Activated CD4-positive, alpha-beta T cell treated with anti-CD3 and anti-CD28 coated beads, Interleukin-2, amount 10 ng/mL, durations not matched to agents 7 days and 5 days (primary cell): ENCODE data around the gene EPS8L1. TPM values are rescaled to one million over a fixed set of nuclear protein-coding genes. Genes with fewer than 3 reads are reported as not detected.

ENCODE experiments used
- CTCF ChIA-PET: fragments of 350-600 bp; sonication (Branson Sonifier 250); formaldehyde crosslinking; loops from one replicate; lab custom pipeline; 2021; ENCODE audit warnings: antibody characterized with exemption; lab: Charles Lee
- POLR2A ChIA-PET: fragments of 350-600 bp; sonication (Branson Sonifier 250); formaldehyde crosslinking; loops from one replicate; lab custom pipeline; 2021; ENCODE audit warnings: antibody characterized with exemption; lab: Charles Lee
- DNase-seq: peaks from one replicate; pipeline ENCODE4 v3.0.0-alpha.2; 2020
- H3K27ac Mint-ChIP-seq: one replicate; pipeline ENCODE4 v1.8.0; 2021; ENCODE audit warnings: mild to moderate bottlenecking, moderate library complexity, mixed read lengths
- H3K27me3 Mint-ChIP-seq: one replicate; pipeline ENCODE4 v1.8.0; 2021; ENCODE audit warnings: mixed read lengths
- H3K36me3 Mint-ChIP-seq: one replicate; pipeline ENCODE4 v1.8.0; 2021; ENCODE audit warnings: low read depth, mixed read lengths
- H3K4me1 Mint-ChIP-seq: one replicate; pipeline ENCODE4 v1.8.0; 2021; ENCODE audit warnings: mixed read lengths
- H3K4me3 Mint-ChIP-seq: one replicate; pipeline ENCODE4 v1.8.0; 2021; ENCODE audit warnings: mild to moderate bottlenecking, moderate library complexity, mixed read lengths
- H3K9me3 Mint-ChIP-seq: one replicate; pipeline ENCODE4 v1.8.0; 2021; ENCODE audit warnings: mixed read lengths
- microRNA-seq: library from miRNA; unstranded; fragments of <30 nt; microRNA quantifications from one replicate; pipeline ENCODE4 v1.2.0, GENCODE V29; 2021; ENCODE audit warnings: borderline microRNAs expressed, borderline replicate concordance
- total RNA-seq, 2 experiments: library from RNA; stranded (reverse); gene quantifications; one replicate each; pipeline ENCODE4 v1.2.3, GENCODE V29; 2021

EPS8L1 gene
- total RNA-seq, 2 experiments from 2014 or later: 3.2 to 5.5 TPM

DNA sequence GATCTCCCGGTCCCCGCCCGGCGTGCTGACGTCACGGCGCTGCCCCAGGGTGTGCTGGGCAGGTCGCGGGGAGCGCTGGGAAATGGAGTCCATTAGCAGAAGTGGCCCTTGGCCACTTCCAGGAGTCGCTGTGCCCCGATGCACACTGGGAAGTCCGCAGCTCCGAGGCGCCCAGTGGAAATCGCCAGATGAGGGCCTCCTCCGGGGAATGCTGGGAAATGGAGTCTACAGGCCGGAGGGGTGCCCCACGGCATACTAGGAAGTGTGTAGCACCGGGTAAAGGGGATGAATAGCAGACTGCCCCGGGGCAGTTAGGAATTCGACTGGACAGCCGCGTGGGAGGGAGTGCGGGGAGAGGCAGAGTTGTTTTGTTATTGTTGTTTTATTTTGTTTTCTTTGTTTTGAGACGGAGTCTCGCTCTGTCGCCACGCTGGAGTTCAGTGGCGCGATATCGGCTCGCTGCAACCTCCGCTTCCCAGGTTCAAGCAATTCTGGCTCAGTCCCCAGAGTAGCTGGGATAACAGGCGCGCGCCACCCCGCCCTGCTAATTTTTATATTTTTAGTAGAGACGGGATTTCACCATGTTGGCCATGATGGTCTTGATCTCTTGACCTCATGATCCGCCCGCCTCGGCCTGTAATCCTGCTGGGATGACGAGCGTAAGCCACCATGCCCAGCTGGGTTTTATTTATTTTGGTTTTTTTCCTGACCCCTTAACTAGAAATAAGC, 42.2 kb downstream of the EPS8L1 start:
- Mint-ChIP-seq H3K4me1 (peaks cover 38% of the 10 kb centered on the region), H3K36me3 (peaks cover 11% of the 10 kb centered on the region), H3K27ac (peak overlapping the region; percentile 97), H3K9me3 (no peaks in the 10 kb centered on the region), H3K27me3 (peaks cover 8% of the 10 kb centered on the region), H3K4me3 (peak overlapping the region; percentile 100)
- ChIA-PET CTCF (interaction anchor here (1.1 to 1.2 kb wide), 2 partner anchors 30 to 386 kb away, joined by 3 read pairs; no protein-coding TSS in a partner anchor), POLR2A (interaction anchor here (0.6 to 1.0 kb wide), 3 partner anchors 32 to 135 kb away, joined by 3 to 7 read pairs (median 5); no protein-coding TSS in a partner anchor)
- peak; percentile 98 for DNase-seq

DNA sequence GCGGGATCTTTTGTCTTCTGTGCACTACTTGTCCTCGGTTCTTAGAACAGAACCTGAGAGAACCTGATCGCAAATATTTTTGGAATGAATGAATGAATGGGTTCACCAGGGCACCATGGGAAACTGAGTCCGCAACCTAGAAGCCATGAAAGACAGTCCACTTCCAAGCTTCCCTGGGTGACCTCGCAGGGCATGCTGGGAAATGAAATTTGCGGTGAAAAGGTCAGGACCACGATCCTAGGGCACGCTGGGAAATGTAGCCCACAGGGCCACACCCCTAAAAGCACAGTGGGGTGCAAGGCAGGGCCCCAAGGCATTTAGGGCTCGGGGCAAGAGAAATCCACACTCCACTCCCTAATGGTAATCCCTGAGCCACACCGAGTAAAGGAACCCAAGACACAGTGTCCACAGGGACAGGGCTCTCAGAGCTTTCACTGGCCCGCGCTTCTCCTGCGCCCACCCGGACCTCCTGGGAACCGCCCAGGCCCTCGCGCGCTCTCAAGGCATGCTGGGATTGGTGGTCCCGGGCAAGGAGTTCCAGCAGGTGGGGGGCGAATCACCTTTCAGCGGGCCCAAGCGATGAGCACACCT, 42.8 kb downstream of the EPS8L1 start:
- POLR2A ChIA-PET: interaction anchor here (0.6 kb wide), 1 partner anchor 53 kb away, joined by 7 read pairs; no protein-coding TSS in a partner anchor
- H3K4me3 Mint-ChIP-seq: peak overlapping the region; percentile 100
- peaks cover 11% of the 10 kb centered on the region for H3K27me3 Mint-ChIP-seq
- H3K4me1 Mint-ChIP-seq: peaks cover 38% of the 10 kb centered on the region
- CTCF ChIA-PET: interaction anchor here (1.1 to 1.2 kb wide), 2 partner anchors 31 to 385 kb away, joined by 3 read pairs; no protein-coding TSS in a partner anchor
- DNase-seq: peak; percentile 30
- H3K36me3 Mint-ChIP-seq: peaks cover 11% of the 10 kb centered on the region
- H3K9me3 Mint-ChIP-seq: no peaks in the 10 kb centered on the region
- peak overlapping the region; percentile 97 for H3K27ac Mint-ChIP-seq

DNA sequence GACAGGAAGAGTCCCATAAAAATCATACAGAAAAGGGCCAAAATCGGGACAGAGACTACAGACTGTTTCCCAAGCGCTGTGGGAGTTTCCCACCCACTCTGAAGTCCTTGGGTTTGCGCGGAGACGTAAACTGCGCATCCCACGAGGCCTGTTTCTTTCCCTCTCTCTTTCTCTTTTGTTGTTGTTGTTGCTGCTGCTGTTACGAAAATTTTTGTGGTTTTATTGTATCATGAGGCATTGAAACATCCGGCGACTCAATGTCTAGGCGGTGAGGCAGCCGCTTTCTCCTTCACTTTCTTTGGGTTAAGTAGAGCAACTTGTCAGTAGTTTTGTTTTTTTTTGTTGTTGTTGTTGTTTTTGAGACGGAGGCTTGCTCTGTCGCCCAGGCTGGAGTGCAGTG, 43.4 kb downstream of the EPS8L1 start:
- peak overlapping the region; percentile 100 for H3K4me3 Mint-ChIP-seq
- H3K9me3 Mint-ChIP-seq: no peaks in the 10 kb centered on the region
- H3K27me3 Mint-ChIP-seq: peaks cover 17% of the 10 kb centered on the region
- DNase-seq: peak; percentile 49
- POLR2A ChIA-PET: no interaction called here
- peak overlapping the region; percentile 97 for H3K27ac Mint-ChIP-seq
- CTCF ChIA-PET: no interaction called here
- H3K4me1 Mint-ChIP-seq: peaks cover 38% of the 10 kb centered on the region
- peaks cover 11% of the 10 kb centered on the region for H3K36me3 Mint-ChIP-seq

- ChIA-PET POLR2A (no interaction called here), CTCF (no interaction called here)
- Mint-ChIP-seq H3K27ac (no peak overlapping the region), H3K27me3 (peaks cover 21% of the 10 kb centered on the region), H3K4me3 (no peak overlapping the region), H3K4me1 (no peaks in the 10 kb centered on the region), H3K36me3 (no peaks in the 10 kb centered on the region), H3K9me3 (no peaks in the 10 kb centered on the region)
- DNase-seq: no peak
Measured at GRCh38 chr19:55131421-55131820, 55.8 kb downstream of the EPS8L1 start.

DNA sequence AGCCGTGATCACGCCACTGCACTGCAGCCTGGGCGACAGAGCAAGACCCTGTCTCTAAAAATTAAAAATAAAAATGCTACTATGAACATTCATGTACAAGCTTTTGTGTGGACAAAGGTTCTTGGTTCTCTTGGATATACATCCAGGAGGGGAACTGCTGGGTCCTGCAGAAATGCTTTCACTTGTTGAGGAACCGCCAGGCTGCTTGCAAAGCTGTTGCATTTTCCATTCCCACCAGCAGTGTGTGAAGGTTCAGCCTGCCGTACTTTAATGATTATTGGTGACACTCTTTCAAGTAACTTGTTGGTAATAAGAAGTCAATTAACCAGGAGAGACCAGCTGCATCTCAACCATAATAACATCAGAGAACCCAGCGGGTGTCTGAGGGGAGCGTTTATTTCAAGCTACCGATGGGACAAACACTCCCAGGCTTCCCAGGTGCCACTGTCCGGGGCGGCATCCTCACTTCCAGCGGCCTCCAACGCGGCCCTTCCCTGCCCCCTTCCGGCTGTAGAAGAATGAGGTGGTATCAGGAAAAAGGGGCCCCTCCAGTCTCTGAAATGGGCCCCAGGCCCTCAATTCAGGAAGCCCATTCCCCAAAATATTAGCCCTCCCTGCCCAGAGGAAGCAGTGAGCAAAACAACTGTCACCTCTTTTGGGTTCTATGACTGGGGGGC, 56.9 kb downstream of the EPS8L1 start:
- DNase-seq: no peak
- POLR2A ChIA-PET: no interaction called here
- no peak overlapping the region for H3K4me3 Mint-ChIP-seq
- CTCF ChIA-PET: interaction anchor here (1.1 to 1.2 kb wide), 2 partner anchors 25 to 251 kb away, joined by 3 to 4 read pairs; partner anchors contain the start of gene TNNI3
- H3K27me3 Mint-ChIP-seq: peaks cover 19% of the 10 kb centered on the region
- H3K4me1 Mint-ChIP-seq: no peaks in the 10 kb centered on the region
- no peaks in the 10 kb centered on the region for H3K9me3 Mint-ChIP-seq
- no peak overlapping the region for H3K27ac Mint-ChIP-seq
- no peaks in the 10 kb centered on the region for H3K36me3 Mint-ChIP-seq

DNA sequence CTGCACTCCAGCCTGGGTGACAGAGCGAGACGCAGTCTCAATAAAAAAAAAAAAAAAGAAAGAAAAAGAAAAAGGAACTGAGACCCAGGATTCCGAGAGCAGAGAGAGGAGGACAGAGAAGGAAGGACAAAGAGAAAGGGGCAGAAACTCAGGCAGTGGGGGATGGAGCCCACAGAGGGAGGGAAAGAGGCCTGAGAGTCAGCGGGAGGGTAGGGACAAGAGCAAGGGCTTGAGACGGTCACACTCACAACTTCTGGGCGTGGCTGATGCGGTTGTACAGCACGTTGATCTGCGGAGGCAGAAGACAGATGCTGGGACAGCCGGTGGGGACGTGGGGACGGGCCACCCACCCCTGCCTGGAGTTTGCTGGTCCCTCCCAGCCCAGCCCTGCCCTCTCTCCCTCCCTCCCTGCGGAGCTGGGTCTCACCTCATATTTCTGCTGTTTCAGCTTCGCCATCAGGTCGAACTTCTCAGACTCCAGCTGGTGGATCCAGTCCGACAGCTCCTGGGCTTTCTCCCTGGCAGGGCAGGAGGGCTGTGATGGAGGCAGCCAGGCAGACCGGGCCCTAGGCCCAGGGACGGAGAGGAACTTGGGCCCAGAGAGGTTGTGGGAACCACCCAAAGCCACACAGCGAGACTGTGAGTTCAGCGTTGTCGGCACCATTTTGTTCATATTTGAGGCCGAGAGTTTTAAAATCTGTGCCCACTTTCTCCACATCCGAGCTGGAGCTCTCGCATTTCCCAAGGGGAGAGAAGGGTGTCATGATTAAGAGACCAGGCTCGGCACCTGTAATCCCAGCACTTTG, 58.2 kb downstream of the EPS8L1 start:
- ChIA-PET POLR2A (no interaction called here), CTCF (no interaction called here)
- no peaks in the 10 kb centered on the region for H3K9me3 Mint-ChIP-seq

GRCh38 chr19:55134736-55135135, 59.1 kb downstream of the EPS8L1 start:
- H3K4me1 Mint-ChIP-seq: no peaks in the 10 kb centered on the region
- H3K27me3 Mint-ChIP-seq: peaks cover 18% of the 10 kb centered on the region
- H3K9me3 Mint-ChIP-seq: no peaks in the 10 kb centered on the region
- H3K4me3 Mint-ChIP-seq: no peak overlapping the region
- H3K27ac Mint-ChIP-seq: no peak overlapping the region
- ChIA-PET CTCF (no interaction called here), POLR2A (no interaction called here)
- no peaks in the 10 kb centered on the region for H3K36me3 Mint-ChIP-seq
- no peak for DNase-seq

More for the DNA sequence above, 58.2 kb downstream of the EPS8L1 start:
- Mint-ChIP-seq H3K27me3 (peaks cover 19% of the 10 kb centered on the region), H3K4me1 (no peaks in the 10 kb centered on the region), H3K27ac (no peak overlapping the region), H3K36me3 (no peaks in the 10 kb centered on the region), H3K4me3 (no peak overlapping the region)
- DNase-seq: no peak

DNA sequence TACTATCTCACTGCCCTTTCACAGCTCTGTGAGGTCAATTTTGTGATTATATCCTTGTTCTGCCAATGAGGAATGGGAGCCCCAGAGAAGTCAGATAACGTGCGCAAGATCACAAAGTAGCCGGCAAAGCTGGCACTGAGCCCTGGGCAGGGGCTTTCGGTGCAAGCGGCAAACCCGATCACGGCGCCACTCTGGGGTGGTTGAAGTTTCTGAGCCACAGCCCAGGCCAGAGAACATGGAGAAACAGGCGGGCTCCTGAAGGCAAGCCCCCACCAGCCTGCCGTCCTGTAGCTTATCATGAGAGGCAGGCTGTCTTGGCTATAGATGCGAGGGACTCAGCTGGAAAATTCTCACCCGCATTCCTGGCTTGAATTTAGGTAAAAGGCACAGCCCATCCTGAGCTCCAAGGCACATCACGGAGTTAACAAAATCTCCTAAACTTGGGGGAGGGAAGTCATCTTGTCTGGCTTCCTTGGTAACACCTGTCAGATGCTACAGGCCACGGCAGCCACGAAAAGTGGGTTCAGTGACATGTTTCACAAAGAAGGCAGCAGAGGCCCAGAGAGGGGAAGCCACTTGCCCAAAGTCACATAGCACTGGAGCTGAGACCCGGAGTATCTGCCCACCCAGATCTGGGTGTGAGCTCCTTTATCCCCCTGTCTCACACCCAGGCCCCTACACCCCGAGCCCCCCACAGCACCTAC, 60.9 kb downstream of the EPS8L1 start:
- DNase-seq: no peak
- Mint-ChIP-seq H3K27ac (no peak overlapping the region), H3K27me3 (peaks cover 15% of the 10 kb centered on the region), H3K4me3 (no peak overlapping the region), H3K36me3 (no peaks in the 10 kb centered on the region), H3K4me1 (peaks cover 2% of the 10 kb centered on the region), H3K9me3 (no peaks in the 10 kb centered on the region)
- ChIA-PET POLR2A (interaction anchor here (0.6 kb wide), 1 partner anchor 256 kb away, joined by 3 read pairs; no protein-coding TSS in a partner anchor), CTCF (interaction anchor here (1.1 to 1.2 kb wide), 2 partner anchors 47 to 255 kb away, joined by 3 to 5 read pairs; no protein-coding TSS in a partner anchor)

Small RNAs within 50 kb of the gene (microRNA-seq; reads per million reads assigned to microRNA genes)
- gene MIR7975: 0.63 reads per million

Other genes starting within 250 kb of the EPS8L1 start
- gene KIR2DS4, start 243.2 kb upstream of the EPS8L1 start, total RNA-seq: under 1 TPM in 1 of 2 experiments, not detected in 1; 0.44 TPM
- 1 to 10 TPM; 2.8 to 3.1 TPM for gene KIR3DL2, start 225.4 kb upstream of the EPS8L1 start, total RNA-seq
- not detected for gene FCAR, start 201.6 kb upstream of the EPS8L1 start, total RNA-seq
- not detected for gene NCR1, start 169.7 kb upstream of the EPS8L1 start, total RNA-seq
- not detected for gene NLRP7, start 128.3 kb upstream of the EPS8L1 start, total RNA-seq
- gene NLRP2, start 109.5 kb upstream of the EPS8L1 start, total RNA-seq: 10 to 100 TPM; 12.6 to 14.7 TPM
- gene GP6, start 37.6 kb upstream of the EPS8L1 start, total RNA-seq: under 1 TPM; 0.19 to 0.52 TPM
- gene RDH13, start 12.7 kb upstream of the EPS8L1 start, total RNA-seq: 10 to 100 TPM; 15.0 to 15.6 TPM
- 100 to 1,000 TPM; 135 to 152 TPM for gene PPP1R12C, start 41.8 kb downstream of the EPS8L1 start, total RNA-seq
- gene TNNT1, start 73.3 kb downstream of the EPS8L1 start, total RNA-seq: under 1 TPM in 1 of 2 experiments, not detected in 1; 0.32 TPM
- not detected for gene TNNI3, start 81.9 kb downstream of the EPS8L1 start, total RNA-seq
- gene DNAAF3, start 90.7 kb downstream of the EPS8L1 start, total RNA-seq: not detected
- under 1 TPM in 1 of 2 experiments, not detected in 1; 0.17 TPM for gene SYT5, start 104.4 kb downstream of the EPS8L1 start, total RNA-seq
- not detected for gene PTPRH, start 133.6 kb downstream of the EPS8L1 start, total RNA-seq
- gene TMEM86B, start 152.9 kb downstream of the EPS8L1 start, total RNA-seq: 10 to 100 TPM; 12.7 to 16.7 TPM
- gene PPP6R1, start 183.1 kb downstream of the EPS8L1 start, total RNA-seq: 100 to 1,000 TPM; 189 to 222 TPM
- 10 to 100 TPM; 23.1 to 26.9 TPM for gene HSPBP1, start 204.2 kb downstream of the EPS8L1 start, total RNA-seq
- gene BRSK1, start 208.1 kb downstream of the EPS8L1 start, total RNA-seq: 1 to 10 TPM; 6.8 TPM
- under 1 TPM in 1 of 2 experiments, not detected in 1; 0.79 TPM for gene TMEM150B, start 249.5 kb downstream of the EPS8L1 start, total RNA-seq